HCT116 (cell line): ENCODE results near the gene PODN. TPM values are rescaled to one million over a fixed set of nuclear protein-coding genes. Genes with fewer than 3 reads are reported as not detected.

Source experiments
- ATAC-seq: fragments of 200-7000 bp; cut with Tn5 transposase; 2 replicates; pipeline ENCODE4 v1.9.1; 2020; ENCODE audit warnings: mild to moderate bottlenecking, moderate library complexity
- BruUV-seq: library from RNA; stranded (reverse); fragments of 400-500 nt; replicated peaks from 2 replicates; lab custom pipeline; 2021; lab: Mats Ljungman, UMichigan
- CTCF ChIA-PET: fragments of 300-600 bp; sonication (Branson Sonifier 250); formaldehyde crosslinking; loops from one replicate; lab custom pipeline; 2021; ENCODE audit warnings: antibody characterized with exemption; lab: Charles Lee
- POLR2A ChIA-PET: fragments of 300-600, 350-600 bp; sonication (Branson Sonifier 250); formaldehyde crosslinking; loops from one replicate; lab custom pipeline; 2021; ENCODE audit warnings: antibody characterized with exemption; lab: Charles Lee
- RAD21 ChIA-PET, 2 experiments: fragments of 300-600 bp; sonication (Branson Sonifier 250); formaldehyde crosslinking; loops; one replicate each; lab custom pipeline; 2023; ENCODE audit warnings: low total read pairs in 2 of 2; ENCODE audit not compliant: uncharacterized antibody in 2 of 2, unreplicated experiment in 2 of 2, low non-redundant PET in 1 of 2; lab: Charles Lee
- DNase-seq: peaks from one replicate; pipeline ENCODE4 v3.0.0-alpha.2; 2010; ENCODE audit warnings: low read depth, low spot score
- H2AFZ ChIP-seq: fragments of 200-600 bp; shearing (Covaris generic), sonication (generic); 2 replicates; pipeline ENCODE4 v1.6.1; 2017; ENCODE audit warnings: low read depth, mixed run types, mixed read lengths, antibody characterized with exemption, low read length; ENCODE audit not compliant: poor library complexity, severe bottlenecking
- H3K27ac ChIP-seq: 2 replicates; pipeline ENCODE4 v1.5.1; 2012; ENCODE audit warnings: low read depth, low read length
- H3K27me3 ChIP-seq: fragments of 200-600 bp; sonication (generic); 2 replicates; pipeline ENCODE4 v1.6.1; 2016; ENCODE audit warnings: mixed run types, low read length, mixed read lengths; ENCODE audit not compliant: insufficient read depth
- H3K36me3 ChIP-seq, 2 experiments: fragments of 200-500 bp in 1 of 2; fragments of 200-600 bp in 1 of 2; sonication (Bioruptor generic) in 1 of 2; sonication (generic) in 1 of 2; 2 replicates each; pipeline versions ENCODE4 v1.5.1 to v1.6.1; 2014 to 2016; ENCODE audit warnings: low read length in 2 of 2, inconsistent platforms in 1 of 2, mixed read lengths in 1 of 2, mixed run types in 1 of 2; ENCODE audit not compliant: insufficient read depth in 2 of 2, control insufficient read depth in 1 of 2
- H3K4me1 ChIP-seq, 2 experiments: fragments of 200-600 bp in 1 of 2; sonication (generic) in 1 of 2; 2 replicates each; pipeline versions ENCODE4 v1.5.1 to v1.6.1; 2012 to 2017; ENCODE audit warnings: low read length in 2 of 2, inconsistent platforms in 1 of 2, mild to moderate bottlenecking in 1 of 2, mixed read lengths in 1 of 2, mixed run types in 1 of 2, moderate library complexity in 1 of 2; ENCODE audit not compliant: insufficient read depth in 2 of 2, control insufficient read depth in 1 of 2
- H3K4me2 ChIP-seq: fragments of 200-600 bp; sonication (generic); 2 replicates; pipeline ENCODE4 v1.6.1; 2017; ENCODE audit warnings: mixed run types, low read length, mixed read lengths
- H3K4me3 ChIP-seq, 2 experiments: fragments of 200-600 bp in 1 of 2; sonication (generic) in 1 of 2; replicated peaks in 1 of 2; 2 replicates each; pipeline ENCODE4 v1.5.1; 2011 to 2016; ENCODE audit warnings: low read length in 2 of 2, control low read depth in 1 of 2, low read depth in 1 of 2, mild to moderate bottlenecking in 1 of 2, mixed read lengths in 1 of 2, mixed run types in 1 of 2
- H3K79me2 ChIP-seq: fragments of 200-600 bp; sonication (generic); 2 replicates; pipeline ENCODE4 v1.6.1; 2017; ENCODE audit warnings: mild to moderate bottlenecking, mixed run types, low read length, moderate library complexity, mixed read lengths; ENCODE audit not compliant: insufficient read depth
- H3K9ac ChIP-seq: fragments of 200-600 bp; sonication (generic); 2 replicates; pipeline ENCODE4 v1.6.1; 2016; ENCODE audit warnings: low read length, mixed read lengths
- H3K9me2 ChIP-seq: fragments of 200-600 bp; sonication (generic), shearing (Covaris generic); 2 replicates; pipeline ENCODE4 v1.6.1; 2017; ENCODE audit warnings: mixed run types, mild to moderate bottlenecking, moderate library complexity; ENCODE audit not compliant: insufficient read depth
- H3K9me3 ChIP-seq, 2 experiments: fragments of 200-500 bp in 1 of 2; fragments of 200-600 bp in 1 of 2; sonication (Bioruptor generic) in 1 of 2; sonication (generic) in 1 of 2; 2 replicates each; pipeline ENCODE4 v1.6.1; 2014 to 2017; ENCODE audit warnings: low read length in 2 of 2, mixed read lengths in 2 of 2, inconsistent platforms in 1 of 2, low read depth in 1 of 2, mild to moderate bottlenecking in 1 of 2, mixed run types in 1 of 2, moderate library complexity in 1 of 2; ENCODE audit not compliant: control insufficient read depth in 1 of 2, insufficient read depth in 1 of 2
- H4K20me1 ChIP-seq: fragments of 200-600 bp; sonication (generic), shearing (Covaris generic); 2 replicates; pipeline ENCODE4 v1.6.1; 2017; ENCODE audit warnings: mixed run types, mild to moderate bottlenecking, moderate library complexity; ENCODE audit not compliant: insufficient read depth
- EZH2 ChIP-seq: fragments of 200-600 bp; sonication (generic); IDR thresholded peaks from 2 replicates; pipeline ENCODE4 v1.6.1; 2017; ENCODE audit warnings: antibody characterized with exemption, mixed run types
- FOSL1 ChIP-seq: IDR thresholded peaks from 2 replicates; pipeline ENCODE4 v1.6.1; 2012; ENCODE audit warnings: low read depth
- JUND ChIP-seq: IDR thresholded peaks from 2 replicates; pipeline ENCODE4 v1.6.1; 2012
- POLR2A ChIP-seq: IDR thresholded peaks from 2 replicates; pipeline ENCODE4 v1.7.0; 2011; ENCODE audit warnings: borderline replicate concordance; ENCODE audit not compliant: insufficient read depth, insufficient read length; ENCODE audit errors: extremely low read depth
- POLR2AphosphoS5 ChIP-seq: IDR thresholded peaks from 2 replicates; pipeline ENCODE4 v1.6.1; 2011; ENCODE audit warnings: mild to moderate bottlenecking, low read depth, low read length, moderate library complexity
- RAD21 ChIP-seq: IDR thresholded peaks from 2 replicates; pipeline ENCODE4 v1.6.1; 2012; ENCODE audit warnings: low read depth, mild to moderate bottlenecking
- SIN3A ChIP-seq: IDR thresholded peaks from 2 replicates; pipeline ENCODE4 v1.6.1; 2012; ENCODE audit warnings: low read depth
- SP1 ChIP-seq: IDR thresholded peaks from 2 replicates; pipeline ENCODE4 v1.6.1; 2012; ENCODE audit warnings: low read depth
- SRF ChIP-seq: IDR thresholded peaks from 2 replicates; pipeline ENCODE4 v1.6.1; 2012; ENCODE audit warnings: low read depth
- YY1 ChIP-seq: IDR thresholded peaks from 2 replicates; pipeline ENCODE4 v1.6.1; 2011; ENCODE audit warnings: low read length, low read depth, moderate library complexity, mild to moderate bottlenecking; ENCODE audit not compliant: insufficient replicate concordance; ENCODE audit errors: extremely low read depth
- ZNF274 ChIP-seq: fragments of 200-500 bp; sonication (Bioruptor generic); IDR thresholded peaks from 2 replicates; pipeline ENCODE4 v1.6.1; 2014; ENCODE audit warnings: mild to moderate bottlenecking, low read depth, low read length, inconsistent platforms
- intact Hi-C: fragments of 100-400 bp; cut with micrococcal nuclease; formaldehyde crosslinking; loops from 2 replicates; pipeline ENCODE4 v1.10.0; 2022
- total RNA-seq: library from RNA; stranded (reverse); gene quantifications from one replicate; pipeline ENCODE4 v1.2.1, GENCODE V29; 2021; ENCODE audit not compliant: unreplicated experiment
- TF ChIP-seq, protein P1 (sequence below), 3 experiments: fragments of 200-600 bp in 1 of 3; sonication (generic) in 1 of 3; IDR thresholded peaks in 2 of 3; conservative IDR thresholded peaks in 1 of 3; 2 replicates each; pipeline ENCODE4 v1.5.1; 2012 to 2017; ENCODE audit warnings: low read depth in 2 of 3, low read length in 2 of 3, antibody characterized with exemption in 1 of 3, borderline replicate concordance in 1 of 3, control low read depth in 1 of 3, mild to moderate bottlenecking in 1 of 3, mixed read lengths in 1 of 3, mixed run types in 1 of 3, moderate library complexity in 1 of 3; ENCODE audit not compliant: insufficient read depth in 1 of 3
- TF ChIP-seq, protein P2 (sequence below): IDR thresholded peaks from 2 replicates; pipeline ENCODE4 v1.6.1; 2012

Gene PODN
- total RNA-seq, 1 experiment from 2014 or later: 0.22 TPM

DNA sequence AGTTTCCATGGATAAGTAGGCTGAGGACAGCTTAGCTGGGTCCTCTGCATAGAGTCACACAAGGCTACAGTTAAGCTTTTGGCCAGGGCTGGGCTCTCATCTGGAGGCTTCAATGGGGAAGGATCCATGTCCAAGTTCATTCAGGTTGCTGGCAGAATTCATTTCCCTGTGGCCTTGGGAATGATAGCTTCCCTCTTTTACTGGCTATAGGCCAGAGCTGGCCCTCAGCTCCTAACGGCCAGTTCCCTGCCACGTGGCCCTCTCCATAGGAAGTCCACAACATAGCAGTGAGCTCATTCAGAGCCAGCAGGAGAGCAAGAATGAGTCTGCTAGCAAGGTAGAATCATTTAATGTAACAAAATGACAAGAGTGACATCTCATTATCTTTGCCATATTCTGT is 15.1 kb upstream of the PODN start:
- no peaks in the 10 kb centered on the region for H3K79me2 ChIP-seq
- H3K4me2 ChIP-seq: no peak overlapping the region
- no peak overlapping the region for H3K9ac ChIP-seq
- no peak overlapping the region for H3K4me3 ChIP-seq
- ChIA-PET RAD21 (no interaction called here), CTCF (no interaction called here), POLR2A (no interaction called here)
- no peaks in the 10 kb centered on the region for H3K9me3 ChIP-seq
- no peak overlapping the region for H2AFZ ChIP-seq
- BruUV-seq: no TSS peak
- no peaks in the 10 kb centered on the region for H3K27me3 ChIP-seq
- peaks cover 4 to 12% of the 10 kb centered on the region in 2 experiments; a peak in 1 of 4 replicates for H3K4me1 ChIP-seq
- H3K9me2 ChIP-seq: no peaks in the 10 kb centered on the region
- DNase-seq (no peak), ATAC-seq (no peak)
- no peaks in the 10 kb centered on the region for H3K36me3 ChIP-seq
- H4K20me1 ChIP-seq: no peaks in the 10 kb centered on the region
- no peak overlapping the region for H3K27ac ChIP-seq
- no peak for TF ChIP-seq POLR2A
- no peak for TF ChIP-seq YY1
- no peak for TF ChIP-seq FOSL1
- no peak for TF ChIP-seq RAD21
- TF ChIP-seq SP1: no peak
- TF ChIP-seq, protein P1, sequence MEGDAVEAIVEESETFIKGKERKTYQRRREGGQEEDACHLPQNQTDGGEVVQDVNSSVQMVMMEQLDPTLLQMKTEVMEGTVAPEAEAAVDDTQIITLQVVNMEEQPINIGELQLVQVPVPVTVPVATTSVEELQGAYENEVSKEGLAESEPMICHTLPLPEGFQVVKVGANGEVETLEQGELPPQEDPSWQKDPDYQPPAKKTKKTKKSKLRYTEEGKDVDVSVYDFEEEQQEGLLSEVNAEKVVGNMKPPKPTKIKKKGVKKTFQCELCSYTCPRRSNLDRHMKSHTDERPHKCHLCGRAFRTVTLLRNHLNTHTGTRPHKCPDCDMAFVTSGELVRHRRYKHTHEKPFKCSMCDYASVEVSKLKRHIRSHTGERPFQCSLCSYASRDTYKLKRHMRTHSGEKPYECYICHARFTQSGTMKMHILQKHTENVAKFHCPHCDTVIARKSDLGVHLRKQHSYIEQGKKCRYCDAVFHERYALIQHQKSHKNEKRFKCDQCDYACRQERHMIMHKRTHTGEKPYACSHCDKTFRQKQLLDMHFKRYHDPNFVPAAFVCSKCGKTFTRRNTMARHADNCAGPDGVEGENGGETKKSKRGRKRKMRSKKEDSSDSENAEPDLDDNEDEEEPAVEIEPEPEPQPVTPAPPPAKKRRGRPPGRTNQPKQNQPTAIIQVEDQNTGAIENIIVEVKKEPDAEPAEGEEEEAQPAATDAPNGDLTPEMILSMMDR (IDR thresholded peaks at IDR 0.05 in 2 of 3, conservative IDR thresholded peaks at IDR 0.05 in 1 of 3; ENCODE audit: borderline replicate concordance in 1 of 3, insufficient read depth in 1 of 3, low read depth in 2 of 3, low read length in 2 of 3): no peak
- TF ChIP-seq JUND: no peak
- TF ChIP-seq SRF: no peak
- TF ChIP-seq ZNF274: no peak
- TF ChIP-seq POLR2AphosphoS5: no peak
- no peak for TF ChIP-seq SIN3A
- TF ChIP-seq EZH2: no peak
- TF ChIP-seq, protein P2, sequence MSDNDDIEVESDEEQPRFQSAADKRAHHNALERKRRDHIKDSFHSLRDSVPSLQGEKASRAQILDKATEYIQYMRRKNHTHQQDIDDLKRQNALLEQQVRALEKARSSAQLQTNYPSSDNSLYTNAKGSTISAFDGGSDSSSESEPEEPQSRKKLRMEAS: no peak
- intact Hi-C loops: no loop called here
